CD4-positive, alpha-beta T cell treated with Interferon alpha-2 for 1 hour (primary cell): ENCODE data around the gene HOGA1.
"Not testable (repeated sequence)": the region's sequence is repeated elsewhere in the genome, so short reads cannot be mapped to it uniquely, and the experiment has no call there.

Source experiments
- DNase-seq, 2 donors: peaks; one replicate each; pipeline ENCODE4 v3.0.0-alpha.2; 2020 to 2022

HOGA1 gene

DNA sequence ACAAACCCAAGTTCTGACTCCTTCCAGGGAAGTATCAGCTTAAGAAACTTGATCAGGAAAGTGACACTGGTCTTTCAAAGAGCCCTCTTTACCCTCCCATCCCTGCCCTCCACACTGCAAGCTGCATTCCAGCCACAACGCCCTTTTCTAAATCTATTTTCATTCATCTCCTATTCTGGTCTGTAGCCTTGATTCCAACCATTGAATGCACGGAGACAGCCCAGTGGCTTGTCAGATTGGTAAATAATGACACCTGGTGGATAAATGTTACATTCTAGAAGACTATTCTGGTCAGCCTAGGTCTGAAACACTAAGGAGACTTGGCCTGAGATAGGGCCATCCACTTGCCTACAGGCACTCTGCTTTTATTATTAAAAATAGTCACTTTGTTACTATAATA, 28.2 kb downstream of the HOGA1 start:
- peak in 1 of 2 donors; percentile 8 for DNase-seq

DNA sequence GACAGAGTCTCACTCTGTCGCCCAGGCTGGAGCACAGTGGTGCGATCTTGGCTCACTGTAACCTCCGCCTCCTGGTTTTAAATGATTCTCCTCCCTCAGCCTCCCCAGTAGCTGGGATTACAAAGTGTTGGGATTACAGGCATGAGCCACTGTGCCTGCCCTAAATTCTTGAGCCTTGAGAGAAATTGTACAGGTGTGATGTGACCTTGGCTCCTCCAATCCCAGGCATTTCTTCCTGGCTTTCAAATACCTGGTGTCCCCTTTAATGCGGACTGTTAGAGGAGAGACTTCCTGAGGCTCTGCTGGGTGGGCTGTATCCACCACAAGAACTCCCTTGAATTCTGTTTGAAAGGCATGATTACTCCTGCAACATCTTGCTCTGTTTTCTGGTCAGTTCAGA, 34.1 kb downstream of the HOGA1 start:
- no peak for DNase-seq

DNA sequence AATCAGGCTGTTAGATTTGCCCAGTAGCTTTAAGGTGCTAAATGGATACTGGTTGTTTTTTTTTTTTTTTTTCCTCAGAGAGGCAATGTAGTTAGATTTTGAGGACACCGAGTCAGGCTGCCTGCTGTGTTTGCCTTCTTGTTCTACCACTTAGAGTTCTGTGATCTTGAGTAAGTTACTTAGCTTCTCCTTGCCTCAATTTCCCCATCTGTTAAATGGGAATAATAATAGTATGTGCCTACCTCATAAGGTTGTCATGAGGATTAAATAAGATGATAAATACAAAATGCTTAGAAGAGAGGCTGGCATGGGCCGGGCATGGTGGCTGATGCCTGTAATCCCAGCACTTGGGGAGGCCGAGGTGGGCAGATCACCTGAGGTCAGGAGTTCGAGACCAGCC, 34.5 kb downstream of the HOGA1 start:
- DNase-seq: no peak

DNA sequence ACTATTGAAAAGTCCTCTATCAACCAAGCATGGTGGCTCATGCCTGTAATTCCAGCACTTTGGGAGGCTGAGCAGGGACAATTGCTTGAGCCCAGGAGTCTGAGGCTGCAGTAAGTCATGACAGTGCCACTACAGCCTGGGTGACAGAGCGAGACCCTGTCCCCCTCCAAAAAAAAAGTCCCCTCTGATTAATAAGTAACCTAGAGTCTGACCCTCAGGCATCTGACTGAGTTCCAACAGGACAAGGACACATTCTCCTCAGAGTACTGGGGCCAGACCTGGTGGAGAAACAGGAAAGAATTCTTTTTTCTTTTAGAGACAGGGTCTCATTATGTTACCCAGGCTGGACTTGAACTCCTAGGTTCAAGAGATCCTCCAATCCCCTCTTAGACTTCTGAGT, 39.1 kb downstream of the HOGA1 start:
- no peak for DNase-seq

DNA sequence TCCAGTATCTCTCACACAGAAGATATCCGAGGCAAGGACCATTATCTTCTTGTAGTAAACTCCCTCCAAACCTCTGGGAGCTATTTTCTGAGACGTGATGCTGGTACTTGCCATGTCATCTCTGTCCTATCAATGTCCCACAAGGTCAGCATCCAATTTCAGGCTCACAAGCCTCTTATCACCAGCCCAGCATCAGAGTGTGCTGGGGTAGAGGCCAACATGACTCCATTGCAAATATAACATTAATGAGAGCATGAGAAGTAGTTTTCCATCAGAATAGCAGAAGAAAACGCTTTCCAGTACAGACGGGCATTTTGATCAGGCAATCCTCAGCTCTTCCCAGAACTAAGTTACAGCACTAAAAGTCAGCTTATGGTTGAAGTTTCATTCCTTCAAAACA, 43.5 kb downstream of the HOGA1 start:
- no peak for DNase-seq

DNA sequence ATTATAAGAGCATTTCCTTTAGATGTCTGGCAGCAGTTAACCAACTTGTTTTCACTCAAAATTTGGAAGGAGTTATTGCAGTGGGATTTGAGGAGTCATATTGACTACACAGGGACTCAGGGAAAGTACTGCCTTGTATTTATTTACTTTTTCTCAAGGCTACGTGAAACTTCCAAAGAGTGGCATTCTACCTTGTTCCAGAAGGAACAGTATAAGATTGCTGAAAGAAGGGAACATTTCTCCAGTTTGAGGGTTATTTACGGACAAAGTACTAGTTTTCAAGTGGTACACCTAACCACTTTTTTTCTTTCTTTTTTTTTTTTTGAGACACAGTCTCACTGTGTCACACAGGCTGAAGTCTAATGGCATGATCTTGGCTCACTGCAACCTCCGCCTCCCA, 44.0 kb downstream of the HOGA1 start:
- DNase-seq: no peak

DNA sequence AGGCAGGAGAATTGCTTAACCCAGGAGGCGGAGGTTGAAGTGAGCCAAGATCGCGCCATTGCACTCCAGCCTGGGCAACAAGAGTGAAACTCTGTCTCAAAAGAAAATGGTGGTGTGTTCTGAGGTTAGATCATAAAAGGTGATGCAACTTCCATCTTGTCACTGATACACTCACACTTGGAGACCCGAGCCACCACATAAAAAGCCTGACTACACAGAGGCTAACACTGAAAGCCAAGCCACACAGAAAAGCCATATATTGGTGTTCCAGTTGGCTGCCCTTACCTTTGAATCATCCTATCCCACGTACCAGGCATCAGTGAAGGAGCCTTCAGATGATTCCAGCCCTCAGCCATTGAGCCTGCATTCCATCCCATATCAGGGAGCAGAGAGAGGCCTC, 45.1 kb downstream of the HOGA1 start:
- DNase-seq: no peak

DNA sequence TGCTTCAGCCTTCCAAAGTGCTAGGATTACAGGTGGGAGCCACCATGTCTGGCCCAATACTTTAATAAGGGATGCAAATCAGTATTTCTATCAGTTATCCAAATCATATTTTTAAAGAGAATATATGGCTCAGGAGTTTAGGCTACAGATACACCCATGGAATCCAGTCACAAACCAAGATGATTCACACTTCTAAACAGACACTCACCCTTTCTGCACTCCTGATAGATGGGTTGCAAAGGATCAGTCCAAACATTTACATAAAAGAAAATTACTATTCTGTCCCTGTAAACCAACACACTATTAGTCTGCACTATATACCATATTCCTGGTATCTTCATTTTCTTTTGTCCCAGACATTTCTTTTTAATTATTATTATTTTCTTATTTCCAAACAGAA, 46.9 kb downstream of the HOGA1 start:
- DNase-seq: no peak

DNA sequence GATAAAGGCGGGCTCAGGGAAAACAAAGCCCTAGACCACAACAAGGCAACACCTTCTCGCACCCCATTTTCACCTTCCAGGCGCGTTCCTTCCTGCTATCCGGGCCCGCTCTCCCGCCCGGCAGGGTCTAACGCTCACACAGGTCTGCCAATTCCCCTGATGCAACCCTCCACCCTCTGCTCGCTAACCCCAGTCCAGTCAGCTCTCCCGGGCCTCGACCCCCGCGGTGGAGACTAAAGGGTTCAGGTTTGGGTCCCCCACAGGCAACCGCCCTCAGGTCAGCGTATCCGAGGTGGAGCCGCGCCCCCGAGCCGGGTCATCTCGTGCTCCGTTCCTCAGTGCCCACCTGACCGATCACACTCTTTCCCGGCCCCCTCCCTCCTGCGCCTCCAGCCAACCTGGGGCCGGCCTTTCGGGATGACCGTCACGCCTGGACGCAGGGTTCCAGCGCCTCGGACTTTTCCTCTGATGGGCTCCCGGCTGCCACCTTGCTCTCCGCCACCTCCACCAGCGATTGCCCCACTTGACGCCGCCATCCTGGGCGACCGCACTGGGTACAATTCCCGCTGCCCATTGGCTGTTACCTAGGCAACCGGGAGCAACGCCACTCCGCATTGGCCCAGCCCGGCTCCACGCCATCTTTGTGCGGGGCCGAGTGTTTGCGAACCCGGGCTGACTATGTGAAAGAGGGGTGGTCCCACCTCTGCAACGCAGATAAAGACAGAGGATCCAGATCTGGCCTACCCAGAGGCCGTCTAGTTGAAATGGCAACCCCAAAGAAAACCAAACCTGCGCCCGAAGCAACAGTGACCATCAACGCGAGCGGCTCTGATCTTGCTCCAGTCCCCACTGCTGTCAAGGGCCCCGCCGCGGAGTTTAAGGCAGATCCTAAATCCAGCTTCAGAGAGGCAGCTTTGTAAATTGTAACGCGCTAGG, 49.0 kb downstream of the HOGA1 start, which contains the start of gene MORN4:
Gene MORN4 (minus strand): TSS at position 552 of the 936 bp plus-strand sequence. CDS start 13,847 bp downstream, outside the sequence.
- peak; percentile 92 to 95 for DNase-seq

DNA sequence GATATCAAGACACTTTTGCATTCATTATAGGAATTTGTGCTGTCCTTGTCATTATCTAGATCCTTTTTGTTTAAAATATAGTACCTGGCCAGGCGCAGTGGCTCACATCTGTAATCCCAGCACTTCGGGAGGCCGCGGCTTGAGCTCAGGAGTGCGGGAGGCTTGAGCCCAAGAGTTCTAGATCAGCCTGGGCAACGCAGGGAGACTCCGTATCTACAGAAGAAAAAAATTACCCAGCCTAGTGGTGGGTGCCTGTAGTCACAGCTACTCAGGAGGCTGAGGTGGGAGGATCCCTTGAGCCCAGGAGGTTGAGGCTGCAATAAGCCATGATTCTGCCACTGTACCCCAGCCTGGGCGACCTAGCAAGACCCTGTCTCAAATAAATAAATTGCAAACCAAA, 49.7 kb downstream of the HOGA1 start:
- DNase-seq: peak in 1 of 2 donors; percentile 36

DNA sequence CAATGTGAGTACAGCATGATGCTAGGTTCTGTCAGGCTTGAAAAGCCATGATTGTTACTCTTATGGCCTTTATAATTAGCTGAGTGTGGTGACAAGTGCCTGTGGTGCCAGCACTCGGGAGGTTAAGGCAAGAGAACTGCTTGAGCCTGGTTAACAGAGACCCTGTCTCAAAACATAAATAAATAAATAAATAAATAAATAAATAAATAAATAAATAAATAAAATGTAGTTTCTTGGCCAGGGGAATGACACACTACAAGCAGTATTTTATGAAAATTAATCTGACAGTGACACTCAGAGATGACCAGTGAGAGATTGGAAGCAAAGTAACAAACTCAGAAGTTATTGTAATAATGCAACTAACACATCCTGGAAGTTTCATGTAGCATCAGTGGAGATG, 51.4 kb downstream of the HOGA1 start:
- no peak for DNase-seq

DNA sequence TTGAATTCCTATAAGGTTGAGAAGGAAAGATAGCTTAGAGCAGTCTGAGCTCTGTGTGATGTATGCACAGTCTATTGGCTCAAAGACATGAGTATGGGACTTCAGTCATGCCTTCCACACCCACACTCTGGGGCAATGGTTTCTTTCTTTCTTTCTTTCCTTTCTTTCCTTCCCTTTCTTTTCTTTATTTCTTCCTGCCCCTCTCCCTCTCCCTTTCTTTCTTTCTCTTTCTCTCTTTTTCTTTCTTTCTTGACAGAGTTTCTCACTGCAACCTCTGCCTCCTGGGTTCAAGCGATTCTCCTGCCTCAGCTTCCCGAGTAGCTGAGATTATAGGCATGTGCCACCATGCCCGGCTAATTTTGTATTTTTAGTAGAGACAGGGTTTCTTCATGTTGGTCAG, 54.9 kb downstream of the HOGA1 start:
- not testable (repeated sequence) for DNase-seq

DNA sequence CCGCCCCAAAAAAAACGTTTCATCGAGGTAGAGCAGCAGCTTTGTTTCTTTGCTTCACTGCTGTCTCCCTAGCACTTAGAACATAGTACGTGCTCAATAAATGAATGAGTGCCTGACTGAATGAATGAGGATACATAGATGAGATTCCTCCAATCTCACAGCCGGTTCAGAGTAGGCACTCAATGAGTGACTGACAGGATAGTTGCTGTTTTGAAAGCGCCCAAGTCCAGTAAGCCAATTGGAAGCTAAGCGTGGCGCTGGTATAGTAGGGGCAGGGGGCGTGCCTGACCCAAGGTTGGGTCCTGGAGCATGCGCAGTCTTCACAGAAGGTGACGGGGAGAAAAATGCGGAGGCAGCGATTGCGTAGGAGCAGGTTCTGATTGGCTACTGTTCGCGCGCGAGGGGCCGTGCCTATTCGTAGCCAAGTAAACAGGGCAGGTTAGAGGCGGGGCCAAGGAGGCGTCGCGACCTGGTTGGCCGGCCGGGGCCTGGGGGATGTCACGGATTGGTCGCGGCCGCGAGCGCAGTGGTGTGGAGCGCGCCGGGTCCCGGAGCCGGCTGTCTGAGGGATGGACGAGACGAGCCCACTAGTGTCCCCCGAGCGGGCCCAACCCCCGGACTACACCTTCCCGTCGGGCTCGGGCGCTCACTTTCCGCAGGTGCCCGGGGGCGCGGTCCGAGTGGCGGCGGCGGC, 56.1 kb downstream of the HOGA1 start, which contains the start of gene PI4K2A:
Gene PI4K2A (plus strand): TSS at position 498 of the 694 bp plus-strand sequence. CDS start 72 bp downstream, at position 570.
- DNase-seq: peak; percentile 99

DNA sequence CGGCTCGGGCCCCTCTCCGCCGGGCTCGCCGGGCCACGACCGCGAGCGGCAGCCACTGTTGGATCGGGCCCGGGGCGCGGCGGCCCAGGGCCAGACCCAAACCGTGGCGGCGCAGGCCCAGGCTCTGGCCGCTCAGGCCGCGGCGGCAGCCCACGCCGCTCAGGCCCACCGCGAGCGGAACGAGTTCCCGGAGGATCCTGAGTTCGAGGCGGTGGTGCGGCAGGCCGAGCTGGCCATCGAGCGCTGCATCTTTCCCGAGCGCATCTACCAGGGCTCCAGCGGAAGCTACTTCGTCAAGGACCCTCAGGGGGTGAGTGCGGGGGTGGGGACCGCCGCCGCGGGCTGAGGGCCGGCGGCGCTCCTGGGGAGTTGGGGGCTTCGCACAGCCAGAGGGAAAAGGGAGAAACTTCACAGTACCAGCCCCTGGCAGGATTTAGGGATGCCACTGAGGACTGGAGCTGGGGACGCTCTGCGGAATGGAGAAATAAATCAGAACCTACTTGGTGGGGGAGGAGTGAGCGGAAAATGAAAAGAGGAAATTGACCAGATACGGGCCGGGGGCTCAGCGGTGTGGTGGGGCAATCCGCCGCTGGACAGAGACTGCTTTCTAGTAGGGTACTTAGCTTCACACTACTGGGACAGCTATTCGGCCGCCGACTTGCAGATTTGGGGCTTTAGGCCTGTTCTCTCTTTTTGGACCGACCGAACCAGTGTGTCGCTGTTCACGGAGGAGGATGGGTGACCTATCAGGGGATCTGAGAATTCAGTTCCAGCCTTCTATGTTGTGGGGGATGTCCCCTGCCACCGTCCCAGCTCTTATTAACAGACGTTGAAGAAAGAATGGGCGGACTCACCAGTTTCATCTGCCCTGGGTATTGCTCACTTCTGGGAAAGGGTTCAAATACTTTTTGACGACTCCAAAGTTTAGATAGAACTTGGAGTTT, 57.0 kb downstream of the HOGA1 start:
- peak; percentile 4 to 35 for DNase-seq

DNA sequence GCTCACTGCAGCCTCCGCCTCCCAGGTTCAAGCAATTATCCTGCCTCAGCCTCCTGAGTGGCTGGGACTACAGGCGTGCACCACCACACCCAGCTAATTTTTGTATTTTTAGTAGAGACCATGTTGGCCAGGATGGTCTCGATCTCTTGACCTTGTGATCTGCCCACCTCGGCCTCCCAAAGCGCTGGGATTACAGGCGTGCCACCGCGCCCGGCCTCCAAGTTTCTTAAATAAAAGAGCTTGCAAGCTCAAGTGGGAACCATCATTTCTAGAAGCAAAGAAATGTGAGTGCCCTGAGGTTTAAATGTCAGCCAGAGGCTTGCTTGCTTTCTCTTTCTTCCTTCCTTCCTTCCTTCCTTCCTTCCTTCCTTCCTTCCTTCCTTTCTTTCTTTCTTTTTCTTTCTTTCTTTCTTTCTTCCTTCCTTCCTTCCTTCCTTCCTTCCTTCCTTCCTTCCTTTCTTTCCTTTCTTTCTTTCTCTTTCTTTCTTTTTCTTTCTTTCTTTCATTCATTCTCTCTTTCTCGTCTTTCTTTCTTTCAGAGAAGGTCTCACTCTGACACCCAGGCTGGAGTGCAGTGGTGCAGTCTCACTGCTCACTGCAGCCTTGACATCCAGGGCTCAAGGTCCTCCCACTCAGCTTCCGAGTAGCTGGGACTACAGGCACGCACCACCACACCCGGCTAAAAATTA, 58.4 kb downstream of the HOGA1 start:
- not testable (repeated sequence) for DNase-seq

DNA sequence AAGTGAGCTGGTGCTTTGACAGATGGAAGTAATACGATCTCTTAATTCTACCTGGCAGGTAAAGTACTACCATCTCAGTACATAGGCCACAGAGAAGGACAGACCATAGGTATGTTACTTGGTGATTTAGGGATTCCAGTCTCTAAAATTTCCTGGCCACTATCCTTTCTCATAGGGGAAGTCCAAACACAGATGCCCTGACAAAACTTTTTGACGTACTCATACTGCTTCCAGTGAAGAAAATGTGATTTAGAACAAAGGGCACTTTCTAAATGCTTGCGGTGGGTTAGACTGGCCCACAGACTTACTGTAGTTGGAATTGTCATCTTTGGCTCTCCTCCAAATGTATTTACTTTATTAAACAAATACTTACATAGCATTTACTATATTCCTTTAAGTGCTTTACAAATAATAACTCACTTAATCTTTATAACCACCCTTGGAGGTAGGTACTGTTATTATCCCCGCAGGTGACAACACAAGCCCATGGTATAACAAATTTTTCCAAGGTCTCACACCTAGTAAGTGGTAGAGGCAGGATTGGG, 59.3 kb downstream of the HOGA1 start:
- no peak for DNase-seq

DNA sequence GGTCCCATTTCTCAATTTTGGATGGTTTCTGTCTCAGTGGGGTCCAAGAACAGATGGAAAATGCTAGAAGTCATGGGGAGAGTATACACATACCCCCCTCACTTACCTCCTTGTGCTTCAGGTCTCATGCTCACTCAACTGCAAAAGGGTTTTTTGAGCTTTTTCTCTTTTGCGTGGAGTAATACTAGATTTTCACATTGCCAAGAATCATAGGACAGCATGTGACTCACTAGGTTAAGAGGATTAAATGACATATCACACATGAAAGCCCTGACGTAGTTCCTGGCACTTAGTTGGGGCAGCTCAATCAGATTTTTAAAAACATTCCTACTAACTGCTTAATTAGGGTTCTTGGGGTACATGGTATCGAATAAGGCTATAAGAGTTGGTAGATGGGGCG, 60.7 kb downstream of the HOGA1 start:
- no peak for DNase-seq

DNA sequence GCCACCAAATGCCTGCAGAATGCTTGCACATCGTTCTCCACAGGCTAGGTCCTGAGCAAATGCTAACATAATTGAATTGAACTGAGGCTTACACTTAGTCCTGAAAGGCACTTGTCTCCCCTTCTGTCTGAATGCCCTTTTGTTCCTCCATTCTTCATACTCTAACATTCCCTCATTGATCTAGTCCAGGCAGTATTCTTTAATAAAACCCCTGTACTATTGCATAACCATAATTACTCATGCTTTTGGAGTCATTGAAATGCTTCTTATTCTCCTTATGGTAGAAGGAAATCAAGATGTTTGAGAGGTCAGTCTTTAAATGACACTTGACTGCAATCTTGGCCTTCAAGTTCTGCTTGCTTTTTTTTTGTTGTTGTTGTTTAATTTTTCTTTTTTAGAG, 63.4 kb downstream of the HOGA1 start:
- no peak for DNase-seq

DNA sequence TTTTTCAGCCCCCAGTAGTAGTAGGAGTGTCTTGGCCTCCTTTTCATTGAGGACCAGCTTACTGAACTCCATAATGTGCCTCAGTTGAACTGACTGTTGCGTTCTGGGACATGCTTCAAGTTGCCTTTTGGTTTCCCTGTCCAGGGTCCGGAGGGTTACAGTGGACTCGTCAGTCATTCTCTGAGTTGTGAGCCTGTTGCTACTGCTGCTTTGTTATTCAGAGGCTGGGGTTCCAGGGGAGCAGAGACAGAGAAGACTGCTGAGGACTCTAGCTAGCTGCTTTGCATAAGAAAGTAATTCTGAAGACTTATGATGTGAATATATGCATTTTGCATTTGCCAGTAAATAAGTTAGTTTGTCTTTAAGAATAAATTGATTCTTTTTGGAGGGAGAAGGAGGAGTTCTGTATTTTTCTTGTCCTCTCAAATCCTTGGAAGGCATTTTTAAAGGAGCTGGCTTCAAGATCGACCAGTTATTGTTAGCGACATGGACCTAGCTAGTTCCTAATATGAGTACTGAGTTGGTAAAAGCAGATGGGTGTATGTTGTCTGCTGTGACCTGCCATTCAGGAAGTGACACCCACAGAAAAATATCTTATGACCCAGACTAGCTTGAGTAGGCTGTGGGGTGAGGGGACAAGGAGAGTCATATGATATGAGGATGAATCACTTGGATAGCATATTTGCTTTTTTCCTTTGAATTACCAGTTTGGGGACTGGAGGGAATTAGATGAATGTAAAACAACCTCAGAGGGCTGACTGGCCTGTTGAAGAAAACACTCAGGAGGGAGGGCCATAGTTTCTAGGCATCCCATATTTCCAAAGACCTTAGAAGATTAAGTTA, 64.6 kb downstream of the HOGA1 start:
- DNase-seq: peak; percentile 46 to 58

DNA sequence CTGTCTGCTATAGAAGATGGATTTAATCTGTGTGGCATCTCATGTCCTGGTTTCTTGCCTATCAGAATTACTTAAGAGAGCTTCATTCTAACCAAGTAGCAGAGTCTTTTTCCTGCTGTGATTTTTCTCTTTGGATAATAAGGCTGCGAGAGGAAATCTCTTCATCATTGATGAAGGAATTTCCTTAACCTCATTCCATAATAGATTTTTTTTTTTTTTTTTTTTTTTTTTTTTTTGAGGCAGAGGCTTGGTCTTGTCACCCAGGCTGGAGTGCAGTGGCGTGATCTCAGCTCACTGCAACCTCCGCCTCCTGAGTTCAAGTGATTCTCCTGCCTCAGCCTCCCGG, 65.2 kb downstream of the HOGA1 start:
- not testable (repeated sequence) for DNase-seq

DNA sequence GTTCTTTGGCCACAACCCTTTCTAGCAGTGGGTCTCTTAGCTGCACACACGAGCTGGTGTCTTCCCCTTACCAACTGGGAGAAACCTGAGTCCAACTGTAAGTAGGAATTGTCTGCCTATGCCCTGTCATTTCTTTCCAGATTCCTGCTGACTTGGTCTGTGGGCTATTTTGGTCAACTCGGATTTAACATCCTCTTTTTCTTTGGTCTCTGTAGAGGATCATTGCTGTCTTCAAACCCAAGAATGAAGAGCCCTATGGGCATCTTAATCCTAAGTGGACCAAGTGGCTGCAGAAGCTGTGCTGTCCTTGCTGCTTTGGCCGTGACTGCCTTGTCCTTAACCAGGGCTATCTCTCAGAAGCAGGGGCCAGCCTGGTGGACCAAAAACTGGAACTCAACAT, 66.5 kb downstream of the HOGA1 start:
- DNase-seq: no peak
